GM21360 (cell line): ENCODE data around the gene OSBPL3.

Experiments
- ATAC-seq: cut with Tn5 transposase; IDR thresholded peaks from one replicate; pipeline ENCODE4 v1.9.1; 2021; ENCODE audit warnings: mild to moderate bottlenecking, moderate library complexity; ENCODE audit not compliant: unreplicated experiment

OSBPL3 gene

GRCh38 chr7:24903559-24903958, 76.4 kb downstream of the OSBPL3 start:
- no peak for ATAC-seq

GRCh38 chr7:24902931-24903330, 77.0 kb downstream of the OSBPL3 start:
- no peak for ATAC-seq

GRCh38 chr7:24902276-24902675, 77.7 kb downstream of the OSBPL3 start:
- ATAC-seq, result no peak

GRCh38 chr7:24899905-24900304, 80.1 kb downstream of the OSBPL3 start:
- no peak for ATAC-seq

GRCh38 chr7:24899161-24899560, 80.8 kb downstream of the OSBPL3 start:
- no peak for ATAC-seq

GRCh38 chr7:24898691-24899090, 81.3 kb downstream of the OSBPL3 start:
- ATAC-seq, result no peak

- ATAC-seq, result peak; percentile 79
These were observed 83.9 kb downstream of the OSBPL3 start for GRCh38 chr7:24896031-24896501.

GRCh38 chr7:24894429-24895221, 85.4 kb downstream of the OSBPL3 start:
- ATAC-seq, result no peak

GRCh38 chr7:24891311-24891735, 88.7 kb downstream of the OSBPL3 start:
- ATAC-seq, result no peak

GRCh38 chr7:24889611-24890010, 90.4 kb downstream of the OSBPL3 start:
- no peak for ATAC-seq

- no peak for ATAC-seq
These were observed 91.3 kb downstream of the OSBPL3 start for GRCh38 chr7:24888653-24889052.

GRCh38 chr7:24885716-24886115, 94.3 kb downstream of the OSBPL3 start:
- no peak for ATAC-seq

GRCh38 chr7:24885305-24885704, 94.7 kb downstream of the OSBPL3 start:
- no peak for ATAC-seq

GRCh38 chr7:24884401-24884800, 95.6 kb downstream of the OSBPL3 start:
- ATAC-seq, result no peak

GRCh38 chr7:24883622-24884013, 96.4 kb downstream of the OSBPL3 start:
- ATAC-seq, result no peak

GRCh38 chr7:24882989-24883621, 96.9 kb downstream of the OSBPL3 start:
- no peak for ATAC-seq

- no peak for ATAC-seq
These were observed 98.4 kb downstream of the OSBPL3 start for GRCh38 chr7:24881623-24882022.

- no peak for ATAC-seq
These were observed 99.1 kb downstream of the OSBPL3 start for GRCh38 chr7:24880886-24881285.

GRCh38 chr7:24879291-24879690, 100.7 kb downstream of the OSBPL3 start:
- no peak for ATAC-seq

GRCh38 chr7:24877790-24878311, 102.1 kb downstream of the OSBPL3 start:
- peak; percentile 84 for ATAC-seq

- no peak for ATAC-seq
These were observed 105.2 kb downstream of the OSBPL3 start for GRCh38 chr7:24874791-24875190.

GRCh38 chr7:24873944-24874343, 106.0 kb downstream of the OSBPL3 start:
- ATAC-seq, result no peak
